CMK (cell line): ENCODE data around the gene SOCS1.

Experiments
- DNase-seq: peaks from one replicate; pipeline ENCODE4 v3.0.0-alpha.2; 2010; ENCODE audit warnings: low read depth

The SOCS1 gene

GRCh38 chr16:11245222-11245737 is 10.7 kb downstream of the SOCS1 start:
- DNase-seq: no peak

DNA sequence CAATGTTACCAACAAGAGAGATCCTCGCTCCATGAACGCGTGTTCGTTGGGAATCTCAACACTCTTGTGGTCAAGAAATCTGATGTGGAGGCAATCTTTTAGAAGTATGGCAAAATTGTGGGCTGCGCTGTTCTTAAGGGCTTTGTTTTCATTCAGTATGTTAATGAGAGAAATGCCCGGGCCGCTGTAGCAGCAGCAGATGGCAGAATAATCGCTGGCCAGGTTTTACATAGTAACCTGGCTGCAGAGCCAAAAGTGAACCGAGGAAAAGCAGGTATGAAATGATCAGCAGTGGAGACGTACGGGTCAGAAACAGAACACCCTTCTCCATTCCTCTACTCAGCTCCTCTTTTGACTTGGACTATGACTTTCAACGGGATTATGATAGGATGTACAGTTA is 13.3 kb downstream of the SOCS1 start:
- DNase-seq: no peak

- DNase-seq: no peak
These were observed 14.4 kb downstream of the SOCS1 start for GRCh38 chr16:11241480-11242204.

DNA sequence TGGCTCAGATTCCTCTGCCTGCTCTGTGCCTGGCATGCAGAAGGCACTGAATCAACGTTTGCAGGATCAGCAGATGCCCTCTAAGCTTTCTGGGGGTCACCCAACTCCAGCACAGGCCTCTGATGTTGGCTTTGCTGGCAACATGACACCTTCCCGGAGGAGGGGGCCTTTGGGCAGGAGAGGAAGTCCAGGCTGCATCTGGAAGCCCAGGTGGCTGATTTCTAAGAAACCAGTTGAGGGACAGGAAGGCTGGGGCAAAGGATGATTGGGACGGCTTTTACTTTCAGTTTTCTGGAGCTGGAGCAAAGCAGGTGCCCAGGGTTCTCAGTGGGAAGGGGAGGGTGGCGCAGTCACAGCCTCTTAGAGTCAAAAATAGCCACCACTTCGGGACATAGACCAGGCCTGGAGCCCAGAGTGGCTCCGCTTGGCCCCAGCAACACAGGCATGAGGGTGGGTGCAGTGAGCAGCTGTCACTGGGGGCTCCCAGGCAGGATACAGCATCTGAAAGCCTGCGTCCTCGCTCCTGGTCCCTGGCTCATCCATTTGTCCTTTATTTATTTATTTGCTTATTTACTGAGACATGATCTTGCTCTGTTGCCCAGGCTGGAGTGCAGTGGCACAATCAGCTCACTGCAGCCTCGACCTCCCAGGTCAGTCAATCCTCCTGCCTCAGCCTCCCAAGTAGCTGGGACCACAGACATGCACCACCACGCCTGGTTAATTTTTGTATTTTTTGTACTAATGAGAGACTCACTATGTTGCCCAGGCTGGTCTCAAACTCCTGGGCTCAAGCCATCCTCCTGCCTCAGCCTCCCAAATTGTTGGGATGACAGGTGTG is 15.1 kb downstream of the SOCS1 start:
- DNase-seq: no peak

DNA sequence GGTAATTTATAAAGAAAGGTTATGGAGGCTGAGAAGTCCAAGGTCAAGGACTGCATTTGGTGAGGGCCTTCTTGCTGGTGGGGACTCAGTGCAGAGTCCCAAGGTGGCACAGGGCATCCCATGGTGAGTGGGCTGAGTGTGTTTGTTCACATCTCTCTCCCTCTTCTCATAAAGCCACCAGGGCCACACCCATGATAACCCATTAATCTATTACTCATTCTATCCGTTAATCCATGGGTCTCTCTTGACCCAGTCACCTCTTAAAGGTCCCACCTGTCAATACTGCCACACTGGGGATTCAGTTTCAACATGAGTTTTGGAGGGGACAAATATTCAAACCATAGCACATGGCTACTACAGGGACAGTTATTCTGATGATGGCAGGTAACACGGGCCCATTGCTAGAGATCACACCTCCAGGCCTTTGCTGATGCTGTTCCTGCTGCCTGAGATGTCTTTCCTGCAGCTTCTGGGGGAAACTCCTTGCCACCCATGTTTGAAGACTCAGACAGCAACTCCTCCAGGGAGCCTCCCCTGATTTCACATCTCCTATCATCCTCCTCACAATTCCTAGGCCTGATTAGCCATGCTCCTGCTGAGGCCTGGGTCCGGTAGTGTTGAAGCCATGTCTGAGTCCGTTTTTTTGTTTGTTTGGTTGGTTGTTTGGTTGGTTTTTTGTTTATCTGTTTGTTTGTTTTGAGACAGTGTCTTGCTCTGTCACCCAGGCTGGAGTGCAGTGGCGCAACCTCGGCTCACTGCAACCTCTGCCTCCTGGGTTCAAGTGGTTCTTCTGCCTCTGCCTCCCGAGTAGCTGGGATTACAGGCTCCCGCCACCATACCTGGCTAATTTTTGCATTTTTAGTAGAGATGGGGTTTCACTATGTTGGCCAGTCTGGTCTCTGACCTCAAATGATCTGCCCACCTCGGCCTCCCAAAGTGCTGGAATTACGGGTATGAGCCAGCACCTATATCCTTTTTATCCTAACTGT is 16.1 kb downstream of the SOCS1 start:
- no peak for DNase-seq

DNA sequence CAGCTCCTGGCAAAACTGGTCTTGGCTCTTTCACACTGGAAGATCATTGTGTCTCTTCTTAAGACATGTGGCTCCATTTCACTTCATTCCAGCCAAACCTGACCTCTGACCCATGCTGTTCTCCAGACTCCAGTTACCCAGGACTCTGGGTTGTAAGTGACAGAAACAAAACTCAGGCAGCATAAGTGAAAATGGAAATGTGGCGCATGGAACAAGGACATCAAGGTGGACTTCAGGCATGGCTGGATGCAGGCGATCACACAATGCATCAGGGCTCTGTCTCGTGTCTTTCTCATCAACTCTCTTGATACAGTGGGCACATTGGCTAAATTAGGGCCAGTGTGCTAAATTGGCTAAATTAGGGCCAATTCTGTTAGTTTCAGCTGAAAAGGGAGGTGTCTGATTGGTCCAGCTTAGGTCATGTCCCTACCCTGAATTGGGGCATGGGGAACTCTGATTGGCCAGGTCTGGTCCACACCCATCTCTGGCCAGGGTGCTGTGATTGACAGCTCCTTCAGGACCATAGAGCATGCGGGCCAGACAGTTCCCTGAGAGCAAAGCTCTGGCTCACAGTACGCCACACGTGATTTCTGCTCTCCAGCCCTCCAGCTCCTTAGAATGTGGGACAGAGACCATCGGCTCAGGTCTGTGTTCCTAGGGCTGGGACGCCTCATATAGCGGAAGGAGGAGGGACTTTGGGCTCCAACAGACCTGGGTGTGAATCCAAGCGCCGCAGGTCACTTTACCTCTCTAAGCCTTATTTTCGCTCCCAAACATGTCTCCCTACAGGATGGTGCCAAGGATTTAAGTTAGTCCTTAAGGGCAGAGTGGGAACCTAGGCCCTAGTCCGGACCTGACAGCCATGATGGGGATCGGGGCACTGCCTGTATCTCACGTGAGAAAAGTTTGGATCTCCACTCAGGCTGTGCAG is 17.5 kb downstream of the SOCS1 start:
- no peak for DNase-seq

- DNase-seq: no peak
These were observed 19.3 kb downstream of the SOCS1 start for GRCh38 chr16:11236461-11237254.

- no peak for DNase-seq
These were observed 20.4 kb downstream of the SOCS1 start for GRCh38 chr16:11235703-11235991.

- DNase-seq: no peak
These were observed 20.9 kb downstream of the SOCS1 start for GRCh38 chr16:11234884-11235702.

DNA sequence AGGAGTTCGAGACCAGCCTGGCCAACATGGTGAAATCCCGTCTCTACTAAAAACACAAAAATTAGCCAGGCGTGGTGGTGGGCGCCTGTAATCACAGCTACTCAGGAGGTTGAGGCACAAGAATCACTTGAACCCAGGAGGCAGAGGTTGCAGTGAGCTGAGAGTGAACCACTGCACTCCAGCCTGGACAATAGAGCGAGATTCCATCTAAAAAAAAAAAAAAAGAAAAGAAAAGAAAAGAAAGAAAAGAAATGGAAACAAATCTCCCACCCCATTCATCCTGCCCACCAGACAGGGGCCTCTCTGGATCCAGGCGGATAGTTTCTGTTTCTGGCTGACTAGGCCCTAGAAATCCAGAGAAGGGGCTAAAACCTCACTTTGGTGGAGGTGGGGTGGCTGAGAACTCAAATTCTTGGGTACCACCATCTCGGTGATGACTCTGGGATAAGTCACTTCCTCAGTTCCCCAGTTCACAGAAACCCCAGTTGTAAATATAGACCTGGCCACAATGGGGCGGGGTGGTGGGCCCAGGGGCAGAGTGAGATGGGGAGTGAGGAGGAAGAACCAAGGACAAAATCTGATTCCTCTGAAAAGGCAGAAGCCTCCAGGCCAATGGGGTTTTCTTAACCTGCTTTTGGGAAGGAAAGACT is 22.2 kb downstream of the SOCS1 start:
- DNase-seq: no peak

DNA sequence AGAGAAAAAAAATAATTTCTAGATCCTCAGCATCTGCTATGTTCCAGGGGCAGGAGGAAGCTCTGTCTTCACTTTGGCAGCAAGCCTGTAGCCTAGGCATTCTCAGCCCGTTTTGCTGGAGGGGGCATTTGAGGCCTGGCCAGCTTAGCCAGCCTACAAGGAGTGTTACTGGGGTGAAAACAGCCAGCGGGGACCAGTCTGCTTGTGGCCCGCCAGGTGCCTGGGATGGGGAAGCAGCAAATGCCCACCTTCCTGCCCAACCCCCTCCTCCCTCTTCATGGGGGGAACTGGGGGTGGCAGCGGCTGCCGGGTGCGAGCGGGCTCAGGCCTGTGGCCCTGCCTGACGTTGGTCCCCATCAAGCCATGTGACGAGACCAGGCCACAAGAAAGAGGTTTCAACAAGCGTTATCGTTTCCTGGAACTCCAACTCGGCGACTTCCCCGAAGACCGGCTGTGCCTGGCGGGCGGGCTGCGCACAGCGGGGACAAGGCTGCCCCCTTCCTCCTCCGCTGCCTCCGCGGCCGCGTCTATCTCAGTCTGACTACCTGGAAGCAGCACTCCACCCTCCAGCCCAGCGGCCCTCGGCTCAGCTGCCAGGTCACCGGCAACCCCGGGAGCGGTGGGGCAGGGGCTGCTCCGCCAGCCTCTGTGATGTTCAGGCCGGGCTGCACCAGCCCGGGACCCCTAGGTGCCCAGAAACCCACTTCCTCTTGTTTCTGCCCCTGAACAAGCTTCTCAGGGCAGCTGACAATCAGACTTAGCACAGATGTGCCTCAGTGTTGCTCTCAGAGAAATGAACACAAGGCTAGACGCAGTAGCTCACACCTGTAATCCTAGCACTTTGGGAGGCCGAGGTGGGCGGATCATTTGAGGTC is 22.9 kb downstream of the SOCS1 start:
- peak; percentile 89 for DNase-seq

- no peak for DNase-seq
These were observed 23.6 kb downstream of the SOCS1 start for GRCh38 chr16:11232302-11232851.

- no peak for DNase-seq
These were observed 24.5 kb downstream of the SOCS1 start for GRCh38 chr16:11231367-11231970.

DNA sequence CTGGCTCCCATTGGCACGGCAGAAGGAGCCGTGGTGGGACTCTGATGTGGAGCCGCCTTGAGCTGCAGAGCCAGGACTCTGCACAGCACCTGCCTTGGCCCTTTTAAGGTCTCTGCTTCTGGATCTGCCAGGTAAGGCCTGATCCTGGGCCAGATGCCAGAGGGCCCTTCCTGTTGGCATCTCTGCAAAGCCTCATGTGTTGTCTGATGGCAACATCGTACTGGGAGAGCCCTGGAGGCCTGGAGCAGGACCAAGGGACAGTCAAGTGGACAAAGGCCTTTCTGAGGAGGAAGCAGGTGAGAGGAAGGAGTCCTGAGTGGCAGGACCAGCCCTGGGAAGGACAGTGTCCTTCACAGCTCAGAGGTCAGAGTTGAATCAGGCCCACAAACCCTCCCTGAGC is 26.1 kb downstream of the SOCS1 start:
- no peak for DNase-seq

GRCh38 chr16:11229432-11229831 is 26.6 kb downstream of the SOCS1 start:
- DNase-seq: no peak

DNA sequence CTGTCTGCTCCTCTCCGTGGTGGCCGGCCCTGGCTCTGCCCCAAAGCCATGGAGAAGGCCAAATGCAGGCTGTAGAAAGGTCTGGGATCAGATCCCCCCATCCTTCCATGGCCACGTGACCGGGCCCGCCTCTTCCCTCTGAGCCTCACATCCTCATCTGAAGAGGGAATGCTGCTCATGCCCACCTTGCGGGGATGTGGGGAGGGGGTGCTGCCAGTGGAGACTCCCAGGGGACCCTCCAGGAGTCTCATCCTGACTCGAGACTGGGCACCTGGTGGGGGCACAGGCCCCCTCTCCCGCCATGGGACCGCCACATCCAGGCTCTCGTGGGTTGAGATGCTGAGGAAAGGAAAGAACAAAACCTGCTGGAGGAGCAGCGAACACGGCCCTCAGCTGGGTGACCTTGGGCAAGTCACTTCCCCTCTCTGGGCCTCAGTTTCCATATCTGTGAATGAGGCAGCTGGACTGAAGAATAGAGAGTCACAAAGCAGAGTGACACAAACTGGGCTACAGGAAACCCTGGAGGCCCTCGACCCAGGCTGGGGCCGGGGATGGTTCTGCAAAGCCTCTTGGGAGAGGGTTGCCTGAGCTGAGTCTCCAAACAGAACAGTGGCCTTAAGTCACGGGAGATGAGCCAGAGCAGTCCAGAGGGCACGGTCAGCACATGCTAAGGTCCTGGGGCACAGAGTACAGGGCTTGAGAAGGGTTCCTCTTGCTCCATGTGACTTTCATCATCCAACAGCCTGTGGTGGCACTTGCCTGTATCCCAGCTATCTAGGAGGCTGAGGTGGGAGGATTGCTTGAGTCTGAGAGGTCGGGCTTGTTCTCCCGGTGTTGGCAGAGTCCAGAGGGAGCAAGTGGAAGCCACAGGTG is 30.1 kb downstream of the SOCS1 start:
- no peak for DNase-seq
